ENCODE measurements around the gene SLC6A1. TPM values are rescaled to one million over a fixed set of nuclear protein-coding genes. Genes with fewer than 3 reads are reported as not detected.

The SLC6A1 gene
- total RNA-seq, 1 experiment from 2014 or later, result not detected

DNA sequence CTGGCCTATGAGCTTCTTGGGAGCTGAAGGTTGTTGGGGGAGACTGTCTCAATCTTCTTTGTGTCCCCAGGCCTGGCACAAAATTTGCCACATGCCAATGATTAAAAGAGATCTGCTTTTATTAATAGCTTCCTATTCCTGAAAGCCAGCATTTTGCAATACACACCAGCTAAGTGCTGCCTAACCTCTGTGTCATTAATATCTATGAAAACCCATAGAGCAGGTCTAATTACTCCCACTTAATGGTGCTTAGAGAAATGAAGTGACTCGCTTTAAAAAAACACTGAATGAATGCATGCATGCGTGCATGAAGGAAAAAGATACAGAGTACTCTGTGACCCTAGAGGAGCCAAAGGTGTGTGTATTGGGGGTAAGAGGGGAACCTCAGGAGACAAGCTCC lies 55.0 kb downstream of the SLC6A1 start (continued):
- no peak for TF ChIP-seq ZNF274 (IDR thresholded peaks at IDR 0.05; ENCODE audit: low read depth, low read length)
- no peak for TF ChIP-seq EZH2phosphoT487 (IDR thresholded peaks at IDR 0.05; ENCODE audit: borderline replicate concordance)
- no peak for TF ChIP-seq SIN3A (IDR thresholded peaks at IDR 0.05; ENCODE audit: low read depth)
- TF ChIP-seq, protein P1, sequence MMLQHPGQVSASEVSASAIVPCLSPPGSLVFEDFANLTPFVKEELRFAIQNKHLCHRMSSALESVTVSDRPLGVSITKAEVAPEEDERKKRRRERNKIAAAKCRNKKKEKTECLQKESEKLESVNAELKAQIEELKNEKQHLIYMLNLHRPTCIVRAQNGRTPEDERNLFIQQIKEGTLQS (IDR thresholded peaks at IDR 0.05), result no peak
- TF ChIP-seq, protein P2, sequence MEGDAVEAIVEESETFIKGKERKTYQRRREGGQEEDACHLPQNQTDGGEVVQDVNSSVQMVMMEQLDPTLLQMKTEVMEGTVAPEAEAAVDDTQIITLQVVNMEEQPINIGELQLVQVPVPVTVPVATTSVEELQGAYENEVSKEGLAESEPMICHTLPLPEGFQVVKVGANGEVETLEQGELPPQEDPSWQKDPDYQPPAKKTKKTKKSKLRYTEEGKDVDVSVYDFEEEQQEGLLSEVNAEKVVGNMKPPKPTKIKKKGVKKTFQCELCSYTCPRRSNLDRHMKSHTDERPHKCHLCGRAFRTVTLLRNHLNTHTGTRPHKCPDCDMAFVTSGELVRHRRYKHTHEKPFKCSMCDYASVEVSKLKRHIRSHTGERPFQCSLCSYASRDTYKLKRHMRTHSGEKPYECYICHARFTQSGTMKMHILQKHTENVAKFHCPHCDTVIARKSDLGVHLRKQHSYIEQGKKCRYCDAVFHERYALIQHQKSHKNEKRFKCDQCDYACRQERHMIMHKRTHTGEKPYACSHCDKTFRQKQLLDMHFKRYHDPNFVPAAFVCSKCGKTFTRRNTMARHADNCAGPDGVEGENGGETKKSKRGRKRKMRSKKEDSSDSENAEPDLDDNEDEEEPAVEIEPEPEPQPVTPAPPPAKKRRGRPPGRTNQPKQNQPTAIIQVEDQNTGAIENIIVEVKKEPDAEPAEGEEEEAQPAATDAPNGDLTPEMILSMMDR (IDR thresholded peaks at IDR 0.05 in 2 of 3, conservative IDR thresholded peaks at IDR 0.05 in 1 of 3; ENCODE audit: borderline replicate concordance in 1 of 3, insufficient read depth in 1 of 3, low read depth in 2 of 3, low read length in 2 of 3), result no peak

DNA sequence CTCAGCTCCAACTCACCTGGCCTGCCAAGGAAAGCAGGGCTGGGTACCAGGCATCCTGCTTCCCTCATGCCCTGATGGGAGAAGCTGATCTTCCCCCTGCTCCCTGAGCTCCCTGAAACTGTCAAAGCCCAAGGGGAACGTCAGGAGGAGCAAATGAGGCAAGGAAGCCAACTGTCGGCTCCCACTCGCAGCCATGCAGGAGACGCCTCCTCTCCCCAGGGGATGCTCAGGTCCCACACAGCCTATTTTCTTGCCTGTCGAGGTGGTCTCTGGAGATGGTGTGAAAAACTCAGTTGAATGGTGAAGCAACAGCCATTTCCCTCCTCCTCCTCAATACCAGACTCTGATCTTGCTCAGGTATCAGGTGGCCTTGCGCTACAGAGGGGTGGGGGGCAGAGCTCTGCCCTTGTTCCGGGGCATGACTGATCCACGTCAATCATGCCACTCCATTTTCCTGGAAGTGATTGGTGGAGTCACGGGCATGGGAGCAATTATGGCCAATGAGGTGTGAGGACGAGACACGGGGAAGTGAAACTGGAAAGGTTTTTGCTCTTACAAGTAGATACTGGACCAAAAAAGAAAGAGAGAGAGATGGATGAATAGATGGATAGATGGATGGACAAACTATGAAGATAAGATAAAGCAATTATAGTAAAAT lies 58.2 kb downstream of the SLC6A1 start:
- H3K9ac ChIP-seq (ENCODE audit: low read length), result no peak overlapping the region
- H3K9me3 ChIP-seq (ENCODE audit: control insufficient read depth in 1 of 2, insufficient read depth in 1 of 2, low read depth in 1 of 2, low read length in 2 of 2), result no peaks in the 10 kb centered on the region
- ChIA-PET POLR2A (no interaction called here), CTCF (interaction anchor here (1.2 kb wide), 1 partner anchor 9 kb away, joined by 3 read pairs; no protein-coding TSS in a partner anchor), RAD21 (ENCODE audit: low non-redundant PET in 1 of 2, low total read pairs in 2 of 2, uncharacterized antibody in 2 of 2, unreplicated experiment in 2 of 2) (no interaction called here)
- H2AFZ ChIP-seq (ENCODE audit: low read depth, low read length, poor library complexity, severe bottlenecking), result no peak overlapping the region
- intact Hi-C loops (cut with micrococcal nuclease), result no loop called here
- H3K4me3 ChIP-seq (replicated peaks in 1 of 2; ENCODE audit: low read depth in 1 of 2, low read length in 2 of 2), result no peak overlapping the region
- H3K4me1 ChIP-seq (ENCODE audit: control insufficient read depth in 1 of 2, insufficient read depth in 2 of 2, low read length in 2 of 2), result no peaks in the 10 kb centered on the region
- ATAC-seq, result no peak
- H3K27me3 ChIP-seq (ENCODE audit: insufficient read depth, low read length), result peaks cover 42% of the 10 kb centered on the region
- BruUV-seq (replicated peaks), result no TSS peak
- no peak overlapping the region for H3K4me2 ChIP-seq (ENCODE audit: low read length)
- no peaks in the 10 kb centered on the region for H3K79me2 ChIP-seq (ENCODE audit: insufficient read depth, low read length)
- H3K27ac ChIP-seq (ENCODE audit: low read depth, low read length), result no peak overlapping the region
- H3K36me3 ChIP-seq (ENCODE audit: control insufficient read depth in 1 of 2, insufficient read depth in 2 of 2, low read length in 2 of 2), result no peaks in the 10 kb centered on the region
- no peaks in the 10 kb centered on the region for H4K20me1 ChIP-seq (ENCODE audit: insufficient read depth)
- DNase-seq (ENCODE audit: low read depth, low spot score), result no peak
- no peaks in the 10 kb centered on the region for H3K9me2 ChIP-seq (ENCODE audit: insufficient read depth)
- no peak for TF ChIP-seq POLR2AphosphoS5 (IDR thresholded peaks at IDR 0.05; ENCODE audit: low read depth, low read length)
- no peak for TF ChIP-seq SP1 (IDR thresholded peaks at IDR 0.05; ENCODE audit: low read depth)
- TF ChIP-seq, protein P2 (IDR thresholded peaks at IDR 0.05 in 2 of 3, conservative IDR thresholded peaks at IDR 0.05 in 1 of 3; ENCODE audit: borderline replicate concordance in 1 of 3, insufficient read depth in 1 of 3, low read depth in 2 of 3, low read length in 2 of 3), result no peak
- no peak for TF ChIP-seq EGR1 (IDR thresholded peaks at IDR 0.05; ENCODE audit: low read depth)
- TF ChIP-seq SIN3A (IDR thresholded peaks at IDR 0.05; ENCODE audit: low read depth), result no peak
- no peak for TF ChIP-seq CBX3 (IDR thresholded peaks at IDR 0.05; ENCODE audit: low read depth)
- TF ChIP-seq, protein P3, sequence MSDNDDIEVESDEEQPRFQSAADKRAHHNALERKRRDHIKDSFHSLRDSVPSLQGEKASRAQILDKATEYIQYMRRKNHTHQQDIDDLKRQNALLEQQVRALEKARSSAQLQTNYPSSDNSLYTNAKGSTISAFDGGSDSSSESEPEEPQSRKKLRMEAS (IDR thresholded peaks at IDR 0.05), result no peak
- TF ChIP-seq, protein P1 (IDR thresholded peaks at IDR 0.05), result no peak
- no peak for TF ChIP-seq CEBPB (IDR thresholded peaks at IDR 0.05; ENCODE audit: low read depth)
- no peak for TF ChIP-seq EZH2 (IDR thresholded peaks at IDR 0.05)
- no peak for TF ChIP-seq ZFX (IDR thresholded peaks at IDR 0.05)
- no peak for TF ChIP-seq FOSL1 (IDR thresholded peaks at IDR 0.05; ENCODE audit: low read depth)
- TF ChIP-seq, protein P4, sequence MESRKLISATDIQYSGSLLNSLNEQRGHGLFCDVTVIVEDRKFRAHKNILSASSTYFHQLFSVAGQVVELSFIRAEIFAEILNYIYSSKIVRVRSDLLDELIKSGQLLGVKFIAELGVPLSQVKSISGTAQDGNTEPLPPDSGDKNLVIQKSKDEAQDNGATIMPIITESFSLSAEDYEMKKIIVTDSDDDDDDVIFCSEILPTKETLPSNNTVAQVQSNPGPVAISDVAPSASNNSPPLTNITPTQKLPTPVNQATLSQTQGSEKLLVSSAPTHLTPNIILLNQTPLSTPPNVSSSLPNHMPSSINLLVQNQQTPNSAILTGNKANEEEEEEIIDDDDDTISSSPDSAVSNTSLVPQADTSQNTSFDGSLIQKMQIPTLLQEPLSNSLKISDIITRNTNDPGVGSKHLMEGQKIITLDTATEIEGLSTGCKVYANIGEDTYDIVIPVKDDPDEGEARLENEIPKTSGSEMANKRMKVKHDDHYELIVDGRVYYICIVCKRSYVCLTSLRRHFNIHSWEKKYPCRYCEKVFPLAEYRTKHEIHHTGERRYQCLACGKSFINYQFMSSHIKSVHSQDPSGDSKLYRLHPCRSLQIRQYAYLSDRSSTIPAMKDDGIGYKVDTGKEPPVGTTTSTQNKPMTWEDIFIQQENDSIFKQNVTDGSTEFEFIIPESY (IDR thresholded peaks at IDR 0.05; ENCODE audit: extremely low read depth, insufficient replicate concordance, low read length), result no peak

Data from HCT116 (cell line).